Measurements from ENCODE around the gene MYB.

DNA sequence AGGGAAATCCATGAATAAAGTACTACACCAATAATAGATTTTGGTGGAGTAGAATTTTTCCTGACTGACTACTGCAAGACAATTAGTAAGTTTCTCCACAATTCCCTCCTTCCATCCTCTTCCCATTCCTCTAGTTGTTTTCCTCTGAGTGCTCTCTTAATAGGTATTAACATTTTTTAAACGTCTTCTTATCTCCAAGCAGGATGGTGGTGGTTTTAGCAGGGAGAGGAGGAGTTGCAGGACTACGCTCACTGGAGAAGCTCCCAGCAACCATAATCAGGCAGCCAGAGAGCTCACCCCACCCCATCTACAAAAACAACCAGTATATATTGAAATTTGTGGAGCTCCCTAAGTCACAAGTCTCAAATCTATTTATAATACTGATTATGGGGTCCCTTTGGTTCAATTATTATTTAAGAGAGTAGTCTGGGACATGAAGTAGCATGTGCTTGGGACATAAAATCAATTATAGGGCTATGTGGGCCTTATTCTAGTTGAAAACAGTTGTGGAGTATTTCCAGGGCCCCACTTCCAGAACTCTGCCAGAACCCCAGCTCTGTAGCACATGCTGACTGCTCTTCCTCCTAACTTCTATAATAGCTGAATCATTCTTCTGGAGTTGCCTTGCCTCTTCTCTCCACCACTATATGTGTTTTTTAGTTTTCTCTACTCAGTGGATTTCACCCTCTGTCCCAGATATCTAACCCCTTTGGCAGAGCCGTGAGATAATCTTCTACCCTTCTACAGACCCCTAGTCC lies 49.8 kb downstream of the MYB start:
- TF ChIP-seq EZH2 (IDR thresholded peaks at IDR 0.05; ENCODE audit: insufficient read depth, poor library complexity, severe bottlenecking) (no peak), EZH2phosphoT487 (IDR thresholded peaks at IDR 0.05; ENCODE audit: insufficient read depth, low read depth) (no peak)

All from GM23248 (cell line).